ENCODE results near the gene CLCN6. TPM values are rescaled to one million over a fixed set of nuclear protein-coding genes. Genes with fewer than 3 reads are reported as not detected.

The CLCN6 gene
- total and polyA plus RNA-seq, 2 of the 13 experiments (the other 11 are each of a cell fraction or from before 2014, with no cell fraction given), result 14.9 to 19.3 TPM

GRCh38 chr1:11858968-11859871, 53.2 kb downstream of the CLCN6 start (continued):
- TF ChIP-seq HNF1B (CRISPR knock-in tag; IDR thresholded peaks at IDR 0.05) (peak; percentile 24; the same call in 1 of the 2 replicates), SP4 (CRISPR knock-in tag; IDR thresholded peaks at IDR 0.05) (peak; percentile 81), USF2 (IDR thresholded peaks at IDR 0.05; ENCODE audit: low read depth, low read length) (no peak), USF2 (CRISPR knock-in tag; IDR thresholded peaks at IDR 0.05; ENCODE audit: borderline replicate concordance) (no peak), SIN3A (IDR thresholded peaks at IDR 0.05; ENCODE audit: borderline replicate concordance, low read depth, low read length) (peak; percentile 92; the same call in 1 of the 2 replicates), ZFY (CRISPR knock-in tag; IDR thresholded peaks at IDR 0.05) (peak; percentile 57), ZBTB7B (CRISPR knock-in tag; IDR thresholded peaks at IDR 0.05) (peak; percentile 96), ZNF780A (CRISPR knock-in tag; IDR thresholded peaks at IDR 0.05) (peak; percentile 97), RARA (CRISPR knock-in tag; IDR thresholded peaks at IDR 0.05) (peak; percentile 84), YEATS4 (CRISPR knock-in tag; IDR thresholded peaks at IDR 0.05; ENCODE audit: borderline replicate concordance) (peak; percentile 63; the same call in 1 of the 2 replicates), HOXA7 (CRISPR knock-in tag; IDR thresholded peaks at IDR 0.05) (peak; percentile 35; the same call in 1 of the 2 replicates), ZNF230 (CRISPR knock-in tag; IDR thresholded peaks at IDR 0.05) (peak; percentile 97; the same call in 1 of the 2 replicates), ELK4 (CRISPR knock-in tag; IDR thresholded peaks at IDR 0.05; ENCODE audit: borderline replicate concordance) (0 out of 2 replicates have a peak, but pooled peaks have one; percentile 42)

Measured in HepG2 (cell line).